NCI-H146 treated with DMSO at 0.1 percent for 48 hours (cell line): Measurements from ENCODE around the gene CHMP1A.

Experiments
- DNase-seq: peaks from one replicate; lab custom pipeline; 2025; ENCODE audit not compliant: unreplicated experiment; lab: John Stamatoyannopoulos, UW

CHMP1A gene

DNA sequence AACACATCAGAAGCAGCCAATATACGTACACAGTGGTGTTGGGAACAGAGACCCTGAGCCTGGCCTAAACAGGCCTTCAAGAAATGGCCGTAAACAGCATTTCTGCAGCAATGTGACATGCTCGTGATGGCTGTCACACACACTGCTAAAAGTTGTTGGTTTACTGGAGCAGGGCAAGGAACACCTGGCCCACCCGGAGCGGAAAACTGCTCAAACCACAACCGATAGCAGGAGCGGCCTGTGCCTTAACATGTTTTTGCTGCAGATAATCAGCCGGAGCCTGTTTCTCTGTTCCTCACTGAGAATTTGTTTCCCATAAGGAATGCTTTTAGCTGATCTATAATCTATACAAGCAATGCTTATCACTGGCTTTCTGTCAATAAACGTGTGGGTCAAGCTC is 50.1 kb downstream of the CHMP1A start:
- no peak for DNase-seq

GRCh38 chr16:89606006-89606405 is 51.5 kb downstream of the CHMP1A start:
- no peak for DNase-seq

GRCh38 chr16:89605186-89605970 is 52.1 kb downstream of the CHMP1A start:
- no peak for DNase-seq

GRCh38 chr16:89604764-89605163 is 52.7 kb downstream of the CHMP1A start:
- no peak for DNase-seq

- DNase-seq, result no peak
Observed at GRCh38 chr16:89602952-89603590, 54.4 kb downstream of the CHMP1A start.

DNA sequence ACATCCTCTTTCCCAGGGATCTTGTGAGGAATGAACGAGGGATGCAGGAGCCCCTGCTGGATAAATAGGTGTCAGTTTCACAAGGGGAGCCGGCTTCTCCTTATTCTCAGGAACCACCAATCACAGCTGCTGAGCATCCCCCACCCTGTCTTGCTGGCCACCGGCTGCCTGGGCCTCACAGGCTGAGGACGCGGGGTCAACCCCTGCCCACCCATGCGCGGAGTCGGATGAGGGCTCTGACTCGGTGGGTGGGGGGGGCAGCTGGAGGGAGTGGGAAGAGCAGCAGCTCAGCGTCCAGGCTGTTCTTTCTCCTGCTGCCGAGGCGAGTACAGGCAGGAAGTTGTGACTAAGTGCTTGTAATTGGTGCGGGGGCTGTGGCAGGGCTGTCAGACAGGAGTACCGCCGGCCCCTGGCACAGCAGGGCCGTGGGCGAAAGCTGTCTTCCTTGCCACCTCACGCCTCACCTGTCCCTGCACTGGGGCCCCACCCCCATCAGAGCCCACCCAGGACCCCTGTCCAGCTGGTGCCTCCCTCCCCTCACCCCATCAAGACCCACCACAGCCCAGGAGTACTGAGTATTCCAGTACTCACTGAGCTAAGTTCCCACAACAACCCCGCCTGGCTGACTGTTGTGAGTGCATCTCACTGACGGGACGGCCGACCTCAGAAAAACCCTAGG is 55.1 kb downstream of the CHMP1A start:
- DNase-seq, result no peak

DNA sequence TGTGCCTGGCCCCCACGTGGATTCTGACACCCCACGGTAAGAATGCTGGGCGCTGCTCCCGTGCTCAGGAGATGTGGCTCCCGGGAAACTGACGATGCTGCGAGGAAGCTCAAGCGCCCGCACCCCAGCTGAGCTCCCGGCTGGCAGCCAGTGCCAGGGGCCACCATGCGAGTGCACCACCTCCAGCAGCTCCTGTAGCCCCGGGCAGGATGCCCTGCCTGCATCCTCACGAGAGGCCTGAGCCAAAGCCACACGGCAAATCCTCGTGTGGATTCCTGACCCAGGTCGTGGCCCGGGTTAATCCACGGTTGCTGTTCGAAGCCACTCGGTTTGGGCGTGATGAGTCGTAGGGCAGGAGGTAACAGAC is 55.6 kb downstream of the CHMP1A start:
- DNase-seq, result no peak

GRCh38 chr16:89600956-89601355 is 56.6 kb downstream of the CHMP1A start:
- DNase-seq, result no peak

GRCh38 chr16:89600427-89600826 is 57.1 kb downstream of the CHMP1A start:
- no peak for DNase-seq

DNA sequence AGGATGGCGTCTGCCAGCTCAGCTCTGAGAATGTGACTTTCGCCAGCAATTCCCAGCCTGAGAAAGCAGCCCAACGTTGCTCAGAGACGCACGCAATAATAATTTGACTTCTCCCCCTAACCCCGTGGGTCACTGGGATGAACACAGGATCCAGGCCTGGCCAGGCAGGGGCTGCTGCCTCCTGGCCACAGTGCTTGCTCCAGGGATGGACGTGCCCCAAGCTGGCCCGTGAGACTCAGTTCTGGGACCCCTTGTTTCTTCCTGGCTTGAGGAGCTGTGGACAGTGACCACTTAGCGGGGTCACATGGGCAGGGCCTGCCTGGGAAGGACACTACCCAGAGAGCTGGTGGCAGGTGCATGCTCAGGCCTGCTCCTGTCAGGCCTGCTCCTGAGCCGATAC is 57.6 kb downstream of the CHMP1A start:
- no peak for DNase-seq

DNA sequence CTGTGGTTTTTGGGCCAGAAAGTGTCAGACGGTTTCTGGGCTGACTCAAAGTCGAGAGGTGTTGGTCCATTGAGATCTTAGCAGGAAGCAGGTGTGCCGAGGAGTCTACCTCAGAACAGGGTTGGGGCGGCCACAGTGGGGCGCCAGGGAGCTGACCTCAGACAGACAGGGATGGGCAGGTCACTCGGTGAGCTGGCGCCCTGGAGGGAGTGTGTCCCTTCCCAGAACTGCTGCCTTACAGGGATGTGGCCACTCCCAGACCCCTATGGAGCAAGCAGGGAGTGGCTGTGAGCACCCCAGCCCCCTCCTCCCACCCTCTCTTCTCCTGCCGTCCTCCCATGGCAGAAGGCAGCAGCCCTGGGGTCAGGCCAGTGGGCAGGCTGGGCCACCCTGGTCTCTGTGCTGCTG is 58.1 kb downstream of the CHMP1A start:
- no peak for DNase-seq

- no peak for DNase-seq
Observed at GRCh38 chr16:89598199-89598598, 59.3 kb downstream of the CHMP1A start.

DNA sequence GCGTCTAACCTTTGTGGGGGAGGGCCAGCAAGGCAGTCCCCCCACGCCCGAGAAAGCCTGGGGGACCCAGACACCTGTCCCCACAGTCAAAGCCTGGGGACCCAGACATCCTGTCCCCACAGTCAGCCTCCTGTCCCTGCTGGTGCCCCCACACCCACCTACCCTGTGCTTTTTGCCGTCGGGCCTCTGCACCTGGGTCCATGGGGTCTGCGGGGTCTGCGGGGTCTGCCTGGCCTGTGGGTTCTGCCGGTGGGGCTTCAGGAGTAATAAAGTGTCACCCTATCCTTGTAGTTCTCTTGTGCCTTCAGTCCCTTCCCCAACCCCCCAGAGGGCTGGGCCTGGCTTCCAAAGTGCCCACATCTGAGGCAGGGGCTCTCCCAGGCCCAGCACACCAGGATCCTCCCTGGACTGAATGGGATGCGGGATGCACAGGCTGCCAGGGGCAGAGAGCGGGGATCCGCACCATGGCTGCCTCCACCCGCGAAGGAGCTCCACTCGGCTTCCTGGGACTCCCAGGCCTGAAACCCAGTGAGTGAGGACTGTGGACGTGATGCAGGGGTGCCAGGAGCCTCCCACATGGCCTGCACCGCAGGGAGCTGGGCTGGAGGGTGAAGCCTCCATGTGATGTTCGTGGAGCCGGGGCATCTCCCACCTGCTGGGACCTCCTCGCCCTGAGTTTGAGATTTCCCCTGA is 60.4 kb downstream of the CHMP1A start:
- no peak for DNase-seq

DNA sequence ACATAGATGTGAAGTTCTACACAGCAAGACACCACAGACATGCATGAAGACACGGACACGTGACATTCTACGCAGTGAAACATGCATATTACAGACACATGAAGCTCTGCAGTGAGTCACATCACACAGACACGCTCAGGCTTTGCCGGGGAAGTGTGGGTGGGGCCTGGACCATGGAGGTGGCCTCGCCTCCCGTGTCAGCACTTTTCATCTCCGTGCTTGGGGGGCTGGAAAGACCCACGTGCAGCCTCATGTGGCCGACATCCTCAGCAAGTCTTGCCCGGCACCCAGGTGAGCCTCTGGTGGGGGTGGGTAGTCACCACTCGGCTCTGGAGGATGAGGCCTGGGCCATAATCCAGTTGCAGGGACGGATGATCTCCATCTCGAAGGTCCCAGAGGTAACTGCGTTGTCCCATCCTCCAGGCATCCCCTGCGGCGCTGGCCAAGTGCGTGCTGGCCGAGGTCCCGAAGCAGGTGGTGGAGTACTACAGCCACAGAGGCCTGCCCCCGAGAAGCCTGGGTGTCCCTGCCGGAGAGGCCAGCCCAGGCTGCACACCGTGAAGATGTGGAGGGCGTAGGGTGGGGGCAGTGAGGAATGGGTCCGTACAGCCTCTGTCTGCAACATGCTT is 61.3 kb downstream of the CHMP1A start:
- no peak for DNase-seq

DNA sequence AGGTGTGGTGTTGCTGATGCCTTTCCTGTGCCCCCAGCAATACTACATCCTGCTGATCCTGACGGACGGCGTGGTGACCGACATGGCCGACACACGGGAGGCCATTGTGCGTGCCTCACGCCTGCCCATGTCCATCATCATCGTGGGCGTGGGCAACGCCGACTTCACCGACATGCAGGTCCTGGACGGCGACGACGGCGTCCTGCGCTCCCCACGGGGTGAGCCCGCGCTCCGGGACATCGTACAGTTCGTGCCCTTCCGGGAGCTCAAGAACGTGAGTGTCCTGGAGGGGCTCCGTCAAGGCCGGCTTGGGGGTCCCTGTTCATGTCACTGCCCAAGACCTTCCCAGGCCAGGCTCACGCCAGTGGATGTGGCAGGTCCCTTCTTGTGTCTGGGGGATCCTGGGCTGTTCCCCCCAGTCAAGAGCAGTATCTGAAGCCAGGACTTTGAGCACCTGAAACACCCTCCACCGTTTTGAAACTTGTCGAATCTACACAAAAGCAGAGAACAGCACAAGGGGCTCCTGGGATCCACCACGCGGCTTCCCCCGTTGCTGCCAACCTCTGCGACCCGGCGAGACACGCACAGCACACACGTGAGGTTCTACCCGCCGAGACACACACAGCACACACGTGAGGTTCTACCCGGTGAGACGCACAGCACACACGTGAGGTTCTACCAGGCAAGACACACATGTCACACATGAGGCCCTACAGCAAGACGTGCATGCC is 62.0 kb downstream of the CHMP1A start:
- no peak for DNase-seq
